ENCODE measurements around the gene ANXA11.

DNA sequence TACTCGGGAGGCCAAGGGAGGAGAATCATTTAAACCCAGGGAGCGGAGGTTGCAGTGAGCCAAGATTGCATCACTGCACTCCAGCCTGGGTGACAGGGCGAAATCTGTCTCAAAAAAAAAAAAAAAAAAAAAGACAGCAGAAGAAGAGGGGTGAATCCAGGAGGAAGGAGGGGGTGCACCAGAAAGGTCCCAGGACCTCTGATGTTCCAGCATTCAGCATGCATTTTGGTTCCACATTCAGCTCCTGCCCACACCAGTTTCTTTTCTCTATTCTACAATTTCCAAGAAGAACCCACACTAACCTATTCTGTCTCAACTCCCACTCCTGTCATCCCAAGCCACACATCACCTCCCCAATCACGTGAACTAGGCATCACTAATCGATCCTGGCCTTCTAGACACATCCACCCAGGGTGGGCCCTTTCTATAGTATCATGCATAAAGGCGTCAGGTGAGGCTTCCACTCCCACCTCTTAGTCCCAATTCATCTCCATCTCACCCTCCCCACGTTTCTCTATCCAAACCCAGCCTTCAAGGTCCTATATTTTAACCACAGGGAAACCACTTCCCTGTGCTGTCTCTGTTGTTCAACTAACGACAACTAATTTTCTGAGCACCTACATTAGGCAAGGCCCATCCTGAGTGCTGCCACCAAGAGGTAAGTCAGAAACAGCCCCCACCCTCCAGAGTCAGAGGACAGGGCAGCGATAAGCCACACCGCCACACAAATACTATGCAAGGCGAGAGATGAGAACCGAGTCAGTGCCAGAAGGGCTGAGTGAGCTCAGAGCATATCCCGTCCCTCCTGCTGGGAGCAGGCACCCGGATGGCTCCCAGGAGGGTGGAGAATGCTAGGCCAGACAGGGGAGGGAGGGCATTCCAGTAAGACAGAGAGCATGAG lies 2.2 kb downstream of the ANXA11 start:
- TF ChIP-seq EZH2 (IDR thresholded peaks at IDR 0.05) (no peak), POLR2AphosphoS5 (IDR thresholded peaks at IDR 0.05; ENCODE audit: borderline replicate concordance, low read depth, low read length) (no peak), FOXP2 (optimal IDR thresholded peaks at IDR 0.05; ENCODE audit: control extremely low read depth, extremely low read length, insufficient read depth) (no peak)

Data from SK-N-MC (cell line).